Calu3 (cell line): Measurements from ENCODE around the gene GREM1. TPM values are rescaled to one million over a fixed set of nuclear protein-coding genes. Genes with fewer than 3 reads are reported as not detected.

Experiments
- BruUV-seq: library from RNA; stranded (reverse); fragments of 400-500 nt; replicated peaks from 2 replicates; lab custom pipeline; 2021; lab: Mats Ljungman, UMichigan
- CTCF ChIA-PET: fragments of 300-600 bp; sonication (Branson Sonifier 250); formaldehyde crosslinking; loops from one replicate; lab custom pipeline; 2022; ENCODE audit warnings: antibody characterized with exemption; lab: Charles Lee
- DNase-seq: peaks from one replicate; pipeline ENCODE4 v3.0.0; 2022
- H3K27ac Mint-ChIP-seq: one replicate; pipeline ENCODE4 v1.8.0; 2022; ENCODE audit warnings: mixed read lengths; ENCODE audit not compliant: unreplicated experiment
- H3K27me3 Mint-ChIP-seq: one replicate; pipeline ENCODE4 v1.8.0; 2022; ENCODE audit warnings: mixed read lengths; ENCODE audit not compliant: unreplicated experiment
- H3K36me3 Mint-ChIP-seq: one replicate; pipeline ENCODE4 v1.8.0; 2022; ENCODE audit warnings: mild to moderate bottlenecking, moderate library complexity, mixed read lengths; ENCODE audit not compliant: insufficient read depth, unreplicated experiment
- H3K4me1 Mint-ChIP-seq: one replicate; pipeline ENCODE4 v1.8.0; 2022; ENCODE audit warnings: mild to moderate bottlenecking, low read depth, mixed read lengths; ENCODE audit not compliant: unreplicated experiment
- H3K4me3 Mint-ChIP-seq: one replicate; pipeline ENCODE4 v1.8.0; 2022; ENCODE audit warnings: mild to moderate bottlenecking, low read depth, moderate library complexity, mixed read lengths; ENCODE audit not compliant: unreplicated experiment
- H3K9me3 Mint-ChIP-seq: one replicate; pipeline ENCODE4 v1.8.0; 2022; ENCODE audit warnings: low read depth, mixed read lengths; ENCODE audit not compliant: unreplicated experiment
- CTCF ChIP-seq: fragments of 200-600 bp; IDR thresholded peaks from one replicate; pipeline ENCODE4 v1.8.0; 2022; ENCODE audit warnings: antibody characterized with exemption; ENCODE audit not compliant: unreplicated experiment
- intact Hi-C: fragments of 100-400 bp; cut with micrococcal nuclease; formaldehyde crosslinking; loops from one replicate; pipeline ENCODE4 v1.10.0; 2022; ENCODE audit not compliant: unreplicated experiment
- total RNA-seq: library from RNA; stranded (reverse); gene quantifications from 2 replicates; pipeline ENCODE4 v1.2.3, GENCODE V29; 2022

The GREM1 gene
- total RNA-seq, 1 experiment from 2014 or later = not detected

GRCh38 chr15:32790352-32790999, 72.7 kb downstream of the GREM1 start:
- no TSS peak for BruUV-seq
- Mint-ChIP-seq H3K27ac (no peak overlapping the region), H3K36me3 (no peaks in the 10 kb centered on the region), H3K4me1 (no peaks in the 10 kb centered on the region), H3K27me3 (no peaks in the 10 kb centered on the region), H3K9me3 (no peaks in the 10 kb centered on the region), H3K4me3 (no peak overlapping the region)
- TF ChIP-seq CTCF = no peak
- intact Hi-C loops = no loop called here
- CTCF ChIA-PET = no interaction called here
- no peak for DNase-seq

GRCh38 chr15:32792436-32792835, 74.6 kb downstream of the GREM1 start:
- CTCF ChIA-PET = no interaction called here
- no peaks in the 10 kb centered on the region for H3K36me3 Mint-ChIP-seq

More at GRCh38 chr15:32792436-32792835, 74.6 kb downstream of the GREM1 start:
- H3K4me3 Mint-ChIP-seq = no peak overlapping the region
- BruUV-seq = no TSS peak
- H3K4me1 Mint-ChIP-seq = no peaks in the 10 kb centered on the region
- intact Hi-C loops = no loop called here
- no peaks in the 10 kb centered on the region for H3K27me3 Mint-ChIP-seq
- no peak for TF ChIP-seq CTCF
- no peak overlapping the region for H3K27ac Mint-ChIP-seq
- no peak for DNase-seq
- H3K9me3 Mint-ChIP-seq = no peaks in the 10 kb centered on the region

Other genes with a start within 250 kb of the GREM1 start
- gene GOLGA8N, start 124.5 kb upstream of the GREM1 start, total RNA-seq = 0.45 and 0.51 TPM in 2 replicates
- gene ARHGAP11A, start 102.5 kb upstream of the GREM1 start, total RNA-seq = 28.7 and 32.8 TPM in 2 replicates
- 1.9 TPM in 1 of 2 replicates, not detected in the other for gene SCG5, start 76.3 kb upstream of the GREM1 start, total RNA-seq